Measurements from ENCODE around the gene CHCHD3.

Gene CHCHD3

GRCh38 chr7:132830941-132831340, 250.9 kb downstream of the CHCHD3 start:
- Mint-ChIP-seq H3K27me3 (no peaks in the 10 kb centered on the region), H3K9me3 (no peaks in the 10 kb centered on the region), H3K36me3 (peaks cover 6% of the 10 kb centered on the region), H3K27ac (no peak overlapping the region), H3K4me3 (no peak overlapping the region), H3K4me1 (peaks cover under 1% of the 10 kb centered on the region)
- CTCF ChIA-PET = no interaction called here
- no peak for DNase-seq

DNA sequence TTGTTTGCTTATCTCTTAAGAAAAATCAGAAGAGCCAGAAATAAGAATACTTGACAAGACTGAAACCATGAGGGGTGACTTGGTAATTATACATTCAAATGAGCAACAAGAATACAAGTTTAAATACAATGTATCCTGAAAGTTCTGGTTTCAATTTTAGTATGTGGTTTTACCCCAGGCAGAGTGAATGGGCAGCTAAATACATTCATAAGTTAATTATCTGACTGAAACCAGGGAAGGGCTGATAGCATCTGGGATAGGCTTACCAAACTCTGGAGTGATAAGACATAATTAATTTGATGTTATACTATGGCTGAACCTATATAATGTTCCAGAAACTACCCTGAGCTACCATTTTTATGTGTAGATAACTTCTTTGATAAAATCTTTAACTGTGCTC, 253.4 kb downstream of the CHCHD3 start:
- H3K4me1 Mint-ChIP-seq = peaks cover 15% of the 10 kb centered on the region
- H3K27ac Mint-ChIP-seq = no peak overlapping the region
- no peak for DNase-seq
- CTCF ChIA-PET = no interaction called here
- peaks cover 7% of the 10 kb centered on the region for H3K36me3 Mint-ChIP-seq
- peaks cover 3% of the 10 kb centered on the region for H3K9me3 Mint-ChIP-seq
- no peak overlapping the region for H3K4me3 Mint-ChIP-seq
- no peaks in the 10 kb centered on the region for H3K27me3 Mint-ChIP-seq

DNA sequence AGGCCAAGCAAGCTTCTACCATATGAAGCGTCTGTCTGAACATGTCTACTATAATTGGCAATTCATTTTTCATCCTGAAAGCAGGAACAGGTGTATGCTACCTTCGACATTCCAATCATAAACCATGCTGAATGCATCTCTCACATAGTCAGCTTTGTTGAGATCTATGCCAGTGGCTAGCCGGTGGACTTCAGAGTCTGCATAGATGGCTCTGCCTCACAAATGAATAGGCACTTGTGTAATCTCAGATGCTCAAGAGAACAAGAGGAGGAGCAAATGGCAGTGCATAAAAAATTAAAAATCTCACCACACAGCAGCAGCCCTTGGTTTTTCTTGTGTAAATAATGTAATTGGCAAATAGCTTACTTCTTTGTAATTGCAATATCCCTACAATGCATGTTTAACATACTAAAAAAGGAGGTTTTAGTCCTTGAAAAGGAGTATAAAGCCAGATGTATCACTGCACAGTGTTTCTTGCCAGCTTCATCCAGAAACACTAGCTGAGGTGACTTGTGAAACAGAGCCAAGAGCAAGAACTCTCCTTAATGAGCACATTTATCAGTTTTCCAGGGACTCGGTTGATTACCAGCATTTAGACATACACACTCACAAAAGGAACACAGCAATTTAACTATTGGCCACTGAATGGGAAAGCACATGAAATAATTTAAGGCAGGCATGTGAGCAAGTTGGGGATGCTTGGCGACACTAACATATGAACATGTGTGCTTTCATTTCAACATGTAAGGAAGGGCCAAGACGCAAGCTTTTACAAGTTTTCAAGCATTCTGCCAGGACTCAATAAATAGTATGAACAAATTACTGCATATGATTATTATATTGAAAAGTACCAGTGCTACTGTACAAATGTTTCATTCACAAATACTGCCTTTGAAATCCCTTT, 255.7 kb downstream of the CHCHD3 start:
- no peak for DNase-seq
- Mint-ChIP-seq H3K27ac (no peak overlapping the region), H3K27me3 (no peaks in the 10 kb centered on the region), H3K9me3 (peaks cover 3% of the 10 kb centered on the region), H3K4me3 (no peak overlapping the region), H3K4me1 (peaks cover 15% of the 10 kb centered on the region), H3K36me3 (peaks cover 7% of the 10 kb centered on the region)
- CTCF ChIA-PET = interaction anchor here (0.6 kb wide), 1 partner anchor 840 kb away, joined by 3 read pairs; no protein-coding TSS in a partner anchor

DNA sequence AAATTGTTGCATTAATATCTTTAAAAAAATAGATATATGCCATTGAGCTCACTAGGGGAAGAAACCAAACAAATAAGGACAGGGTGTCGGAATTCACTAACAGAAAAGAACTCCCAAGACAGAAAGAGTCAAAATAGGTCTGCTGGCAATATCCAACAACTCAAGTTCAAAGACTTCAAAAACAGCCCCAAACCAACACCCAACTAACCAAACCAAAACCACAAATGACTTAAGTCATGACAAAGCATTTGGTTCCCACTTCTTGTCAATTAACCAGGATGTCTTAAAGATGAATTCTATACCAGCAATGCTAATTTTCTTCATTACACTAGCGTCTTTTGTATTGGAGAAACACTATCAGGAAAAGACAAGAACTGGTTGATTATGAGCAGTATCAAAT, 256.7 kb downstream of the CHCHD3 start:
- H3K4me3 Mint-ChIP-seq = no peak overlapping the region
- CTCF ChIA-PET = interaction anchor here (0.6 kb wide), 1 partner anchor 841 kb away, joined by 3 read pairs; no protein-coding TSS in a partner anchor

DNA sequence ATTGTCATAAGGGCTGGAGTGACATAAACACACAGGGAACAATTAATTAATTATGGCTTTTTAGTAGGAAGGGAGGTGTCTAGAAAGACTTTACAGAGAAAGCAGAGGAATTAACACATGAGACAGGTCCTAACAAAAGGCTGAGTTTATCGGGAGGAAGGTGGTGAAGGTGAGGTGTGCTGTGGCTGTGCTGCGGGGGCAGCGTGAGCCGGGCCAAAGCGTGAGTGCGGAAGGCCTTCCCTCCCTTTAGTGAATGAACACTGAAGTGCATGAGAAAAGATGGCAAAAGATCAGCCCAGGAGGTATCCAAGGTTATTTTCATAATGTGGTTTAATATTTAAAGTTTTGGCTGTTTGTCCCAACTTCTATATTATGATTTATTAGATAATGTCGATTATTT, 262.2 kb downstream of the CHCHD3 start:
- Mint-ChIP-seq H3K4me3 (no peak overlapping the region), H3K27me3 (no peaks in the 10 kb centered on the region)
- CTCF ChIA-PET = no interaction called here

More for the DNA sequence above, 256.7 kb downstream of the CHCHD3 start:
- no peak for DNase-seq
- H3K27ac Mint-ChIP-seq = no peak overlapping the region
- peaks cover 15% of the 10 kb centered on the region for H3K4me1 Mint-ChIP-seq
- H3K36me3 Mint-ChIP-seq = peaks cover 5% of the 10 kb centered on the region
- H3K27me3 Mint-ChIP-seq = no peaks in the 10 kb centered on the region
- peaks cover 3% of the 10 kb centered on the region for H3K9me3 Mint-ChIP-seq

GRCh38 chr7:132817949-132818348, 263.9 kb downstream of the CHCHD3 start:
- no peak for DNase-seq
- H3K4me3 Mint-ChIP-seq = no peak overlapping the region
- no peaks in the 10 kb centered on the region for H3K27me3 Mint-ChIP-seq
- H3K27ac Mint-ChIP-seq = no peak overlapping the region
- H3K9me3 Mint-ChIP-seq = no peaks in the 10 kb centered on the region
- H3K36me3 Mint-ChIP-seq = no peaks in the 10 kb centered on the region
- CTCF ChIA-PET = no interaction called here
- H3K4me1 Mint-ChIP-seq = no peaks in the 10 kb centered on the region

More for the DNA sequence above, 262.2 kb downstream of the CHCHD3 start:
- DNase-seq = no peak
- Mint-ChIP-seq H3K36me3 (peaks cover 2% of the 10 kb centered on the region), H3K9me3 (peaks cover 1% of the 10 kb centered on the region), H3K4me1 (peaks cover 1% of the 10 kb centered on the region), H3K27ac (no peak overlapping the region)

GRCh38 chr7:132815696-132816311, 266.1 kb downstream of the CHCHD3 start:
- H3K4me3 Mint-ChIP-seq = no peak overlapping the region
- CTCF ChIA-PET = no interaction called here
- H3K9me3 Mint-ChIP-seq = no peaks in the 10 kb centered on the region
- no peaks in the 10 kb centered on the region for H3K4me1 Mint-ChIP-seq
- no peak overlapping the region for H3K27ac Mint-ChIP-seq
- no peak for DNase-seq
- peaks cover 8% of the 10 kb centered on the region for H3K36me3 Mint-ChIP-seq
- no peaks in the 10 kb centered on the region for H3K27me3 Mint-ChIP-seq

GRCh38 chr7:132815130-132815529, 266.8 kb downstream of the CHCHD3 start:
- Mint-ChIP-seq H3K4me1 (no peaks in the 10 kb centered on the region), H3K36me3 (peaks cover 8% of the 10 kb centered on the region), H3K4me3 (no peak overlapping the region), H3K9me3 (no peaks in the 10 kb centered on the region), H3K27me3 (no peaks in the 10 kb centered on the region), H3K27ac (no peak overlapping the region)
- CTCF ChIA-PET = no interaction called here
- no peak for DNase-seq

DNA sequence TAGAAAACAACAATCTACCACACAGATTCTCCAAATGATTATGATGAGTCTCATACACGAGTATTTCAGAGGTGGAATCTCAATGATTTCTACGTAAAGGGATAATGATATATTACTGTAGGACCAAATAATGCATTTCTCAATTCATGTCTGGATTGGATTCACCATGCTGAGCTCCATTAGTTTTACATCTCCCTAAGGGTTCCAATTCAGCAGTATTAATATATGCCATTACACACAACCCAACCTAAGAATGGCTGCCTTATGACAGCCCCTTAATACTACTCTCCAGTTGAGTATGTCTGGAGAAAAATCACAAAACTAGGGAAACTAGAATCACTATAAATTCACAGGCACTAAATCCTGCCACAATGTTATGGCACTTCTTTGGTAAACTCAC, 271.3 kb downstream of the CHCHD3 start:
- no peaks in the 10 kb centered on the region for H3K9me3 Mint-ChIP-seq
- H3K4me3 Mint-ChIP-seq = no peak overlapping the region
- no peak overlapping the region for H3K27ac Mint-ChIP-seq
- H3K27me3 Mint-ChIP-seq = no peaks in the 10 kb centered on the region
- CTCF ChIA-PET = no interaction called here
- no peaks in the 10 kb centered on the region for H3K4me1 Mint-ChIP-seq
- no peak for DNase-seq
- peaks cover 8% of the 10 kb centered on the region for H3K36me3 Mint-ChIP-seq

- H3K4me1 Mint-ChIP-seq = no peaks in the 10 kb centered on the region
- no peak overlapping the region for H3K4me3 Mint-ChIP-seq
- H3K9me3 Mint-ChIP-seq = no peaks in the 10 kb centered on the region
- CTCF ChIA-PET = no interaction called here
- H3K36me3 Mint-ChIP-seq = peaks cover 3% of the 10 kb centered on the region
- H3K27ac Mint-ChIP-seq = no peak overlapping the region
- DNase-seq = no peak
- no peaks in the 10 kb centered on the region for H3K27me3 Mint-ChIP-seq
Measured at GRCh38 chr7:132806834-132807233, 275.1 kb downstream of the CHCHD3 start.

- no peak overlapping the region for H3K27ac Mint-ChIP-seq
- no peak for DNase-seq
- H3K27me3 Mint-ChIP-seq = no peaks in the 10 kb centered on the region
- H3K4me1 Mint-ChIP-seq = no peaks in the 10 kb centered on the region
- no peaks in the 10 kb centered on the region for H3K36me3 Mint-ChIP-seq
- H3K4me3 Mint-ChIP-seq = no peak overlapping the region
- CTCF ChIA-PET = interaction anchor here (0.7 kb wide), 1 partner anchor 1854 kb away, joined by 4 read pairs; no protein-coding TSS in a partner anchor
- no peaks in the 10 kb centered on the region for H3K9me3 Mint-ChIP-seq
Measured at GRCh38 chr7:132805766-132806165, 276.1 kb downstream of the CHCHD3 start.

DNA sequence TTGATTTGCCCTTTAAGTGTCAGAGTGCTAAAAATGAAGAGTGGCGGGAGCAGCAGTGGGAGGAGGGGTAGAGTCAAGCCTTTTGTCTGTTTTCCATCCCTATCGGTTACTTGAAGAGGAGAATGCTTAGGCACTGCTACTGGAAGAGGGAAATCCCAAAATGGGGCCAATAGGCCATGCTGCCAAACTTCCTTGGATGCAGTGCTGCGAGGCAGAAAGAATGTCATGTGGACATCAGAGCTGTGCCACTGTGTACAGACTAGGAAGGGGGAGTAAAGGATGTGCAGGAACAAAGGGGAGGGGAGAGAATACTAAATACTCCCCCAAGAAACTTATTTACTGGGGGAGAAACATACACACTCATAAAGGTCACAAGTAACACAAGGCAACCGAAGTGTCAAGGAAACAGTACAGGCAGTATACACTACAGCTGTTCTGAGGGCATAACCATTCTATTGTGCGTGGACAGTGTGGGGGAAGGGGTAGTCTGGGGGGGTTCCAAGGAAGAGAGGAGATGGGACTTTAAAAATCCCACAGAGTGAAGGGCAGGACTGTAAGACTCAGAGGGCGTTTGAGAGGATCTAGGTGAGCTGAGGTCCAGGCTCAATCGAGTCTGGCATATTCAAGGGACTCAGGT, 276.9 kb downstream of the CHCHD3 start:
- CTCF ChIA-PET = no interaction called here
- Mint-ChIP-seq H3K4me1 (no peaks in the 10 kb centered on the region), H3K4me3 (no peak overlapping the region), H3K27me3 (no peaks in the 10 kb centered on the region), H3K9me3 (no peaks in the 10 kb centered on the region), H3K27ac (no peak overlapping the region), H3K36me3 (no peaks in the 10 kb centered on the region)
- DNase-seq = no peak

DNA sequence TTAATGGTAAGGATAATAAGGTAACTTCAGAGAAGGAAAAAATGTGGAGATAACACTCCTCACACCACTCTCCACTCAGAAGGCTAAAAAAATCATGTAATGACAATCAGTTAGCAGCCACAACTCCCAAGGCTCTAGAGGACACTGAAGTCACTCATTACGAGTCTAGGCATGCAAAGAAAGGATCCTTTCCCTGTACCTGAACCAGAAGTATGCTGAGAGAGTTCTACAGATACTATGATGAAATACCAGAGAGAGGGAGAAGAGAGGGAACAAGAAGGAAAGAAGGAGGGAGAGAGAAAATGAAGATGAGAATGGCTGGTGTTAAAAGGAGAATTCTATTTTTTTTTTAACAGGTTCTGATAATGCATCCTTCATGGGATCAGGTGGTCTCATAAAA, 281.4 kb downstream of the CHCHD3 start:
- Mint-ChIP-seq H3K4me3 (no peak overlapping the region), H3K9me3 (no peaks in the 10 kb centered on the region), H3K27ac (no peak overlapping the region), H3K36me3 (peaks cover 10% of the 10 kb centered on the region), H3K27me3 (no peaks in the 10 kb centered on the region), H3K4me1 (no peaks in the 10 kb centered on the region)
- no peak for DNase-seq
- CTCF ChIA-PET = no interaction called here

DNA sequence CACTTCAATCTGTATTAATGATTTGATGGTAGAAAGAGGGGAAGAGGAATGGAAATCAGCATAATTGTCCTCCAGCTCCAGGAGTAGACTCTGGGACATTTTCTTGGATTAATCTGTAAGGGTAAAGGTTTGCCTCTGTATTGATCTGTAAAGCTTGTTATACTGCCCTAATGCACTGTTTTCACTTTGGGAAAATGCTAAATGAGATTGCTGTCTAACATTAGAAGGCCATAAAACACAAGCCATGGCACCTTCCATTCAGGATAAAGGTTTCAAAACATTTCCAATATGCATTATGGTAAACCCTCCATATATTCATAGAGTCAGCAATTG, 282.8 kb downstream of the CHCHD3 start:
- no peak for DNase-seq
- Mint-ChIP-seq H3K4me3 (no peak overlapping the region), H3K36me3 (peaks cover 10% of the 10 kb centered on the region), H3K27ac (no peak overlapping the region), H3K9me3 (no peaks in the 10 kb centered on the region), H3K27me3 (no peaks in the 10 kb centered on the region), H3K4me1 (no peaks in the 10 kb centered on the region)
- CTCF ChIA-PET = interaction anchor here (0.7 kb wide), 1 partner anchor 1529 kb away, joined by 3 read pairs; no protein-coding TSS in a partner anchor

DNA sequence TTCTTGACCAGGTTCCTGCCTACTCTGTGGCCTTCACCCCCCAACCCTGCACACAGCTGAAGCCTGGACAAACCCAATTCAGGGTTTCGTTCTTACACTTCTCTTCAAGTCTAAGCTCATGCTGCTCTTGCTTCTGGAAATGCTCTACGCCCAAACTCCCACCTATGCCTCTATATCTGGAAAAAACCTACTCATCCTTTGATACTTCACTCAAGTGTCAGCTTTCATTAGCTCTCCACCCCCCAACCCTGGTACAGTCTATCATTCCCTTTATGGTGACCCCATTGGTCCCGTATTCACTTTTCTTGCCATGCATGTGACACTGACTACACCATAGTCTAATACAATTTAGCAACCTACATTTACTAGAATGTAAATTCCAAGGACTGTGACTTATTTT, 284.7 kb downstream of the CHCHD3 start:
- no peak for DNase-seq
- Mint-ChIP-seq H3K36me3 (peaks cover 10% of the 10 kb centered on the region), H3K4me3 (no peak overlapping the region), H3K4me1 (no peaks in the 10 kb centered on the region), H3K27me3 (no peaks in the 10 kb centered on the region), H3K9me3 (no peaks in the 10 kb centered on the region), H3K27ac (no peak overlapping the region)
- CTCF ChIA-PET = no interaction called here
